M059J (cell line): Measurements from ENCODE around the gene YPEL2. TPM values are rescaled to one million over a fixed set of nuclear protein-coding genes. Genes with fewer than 3 reads are reported as not detected.

Source experiments
- DNase-seq: peaks from one replicate; pipeline ENCODE4 v3.0.0-alpha.2; 2012; ENCODE audit warnings: low read depth
- total RNA-seq: library from RNA; depleted of rRNA; stranded (reverse); fragments of >200 nt; shearing (Covaris generic); gene quantifications from 2 replicates; pipeline ENCODE4 v1.2.3, GENCODE V29; 2014

YPEL2 gene
- total RNA-seq, 1 experiment from 2014 or later = 1.7 TPM

- no peak for DNase-seq
Measured at GRCh38 chr17:59356543-59357218, 25.2 kb downstream of the YPEL2 start.

- peak; percentile 42 for DNase-seq
Measured at GRCh38 chr17:59357219-59357697, 25.8 kb downstream of the YPEL2 start.

GRCh38 chr17:59357929-59358328 is 26.5 kb downstream of the YPEL2 start:
- peak; percentile 81 for DNase-seq

- peak; percentile 97 for DNase-seq
Measured at GRCh38 chr17:59361386-59361785, 29.9 kb downstream of the YPEL2 start.

GRCh38 chr17:59361916-59362810 is 30.7 kb downstream of the YPEL2 start:
- peak; percentile 95 for DNase-seq

GRCh38 chr17:59362811-59363205 is 31.4 kb downstream of the YPEL2 start:
- no peak for DNase-seq

- no peak for DNase-seq
Measured at GRCh38 chr17:59365383-59365981, 34.0 kb downstream of the YPEL2 start.

GRCh38 chr17:59366040-59366757 is 34.7 kb downstream of the YPEL2 start:
- no peak for DNase-seq

GRCh38 chr17:59366773-59367656 is 35.6 kb downstream of the YPEL2 start:
- peak; percentile 76 for DNase-seq

- peak; percentile 59 for DNase-seq
Measured at GRCh38 chr17:59367657-59368045, 36.2 kb downstream of the YPEL2 start.

- no peak for DNase-seq
Measured at GRCh38 chr17:59368218-59368857, 36.9 kb downstream of the YPEL2 start.

- DNase-seq = peak; percentile 67
Measured at GRCh38 chr17:59369031-59369975, 37.8 kb downstream of the YPEL2 start.

GRCh38 chr17:59370593-59371299 is 39.3 kb downstream of the YPEL2 start:
- no peak for DNase-seq

- DNase-seq = no peak
Measured at GRCh38 chr17:59371416-59372100, 40.1 kb downstream of the YPEL2 start.

GRCh38 chr17:59372138-59372751 is 40.8 kb downstream of the YPEL2 start:
- peak; percentile 60 for DNase-seq

GRCh38 chr17:59373882-59374495 is 42.5 kb downstream of the YPEL2 start:
- peak; percentile 52 for DNase-seq

GRCh38 chr17:59374612-59375011 is 43.2 kb downstream of the YPEL2 start:
- no peak for DNase-seq
